ENCODE results near the gene PREB. TPM values are rescaled to one million over a fixed set of nuclear protein-coding genes. Genes with fewer than 3 reads are reported as not detected.
A peak's percentile ranks its signal among the peaks of the same experiment; 100 is the strongest.

PREB gene
- total and polyA plus RNA-seq, 2 of the 13 experiments (the other 11 are each of a cell fraction or from before 2014, with no cell fraction given): 112 to 192 TPM

DNA sequence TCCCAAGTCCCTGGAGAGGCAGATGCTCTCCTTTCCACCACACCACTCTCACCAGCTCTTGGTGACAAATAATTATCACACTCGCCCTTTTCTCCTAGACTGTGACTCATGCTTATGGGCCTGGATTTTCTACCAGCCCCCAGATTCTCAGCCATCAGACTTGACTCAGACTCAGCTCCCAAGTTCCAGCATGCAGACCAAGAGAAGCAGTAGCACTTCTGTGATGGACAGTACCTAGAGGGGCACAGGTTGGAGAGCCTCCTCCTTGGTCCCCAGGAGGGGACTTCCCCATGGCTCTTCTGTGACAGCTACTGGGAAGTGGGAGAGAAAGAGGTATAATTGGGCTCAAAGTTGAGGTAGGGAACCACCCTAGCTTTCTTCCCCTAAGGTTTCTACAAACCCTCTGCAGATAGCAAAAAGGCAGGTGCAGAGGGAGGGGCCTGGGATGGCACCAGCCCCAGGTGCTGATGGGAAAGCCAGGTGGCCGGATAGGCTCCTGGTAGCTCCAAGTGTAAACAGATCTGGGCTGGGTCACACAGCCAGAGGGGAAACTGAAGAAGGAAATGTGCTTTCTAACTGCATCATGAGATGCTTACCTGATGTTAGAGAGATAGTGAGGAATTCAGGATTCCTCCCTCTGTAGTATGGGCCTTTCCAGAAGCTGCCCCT lies 18.5 kb upstream of the PREB start:
- Histone ChIP-seq H3K4me3 (replicated peaks in 1 of 3; ENCODE audit: insufficient read depth in 1 of 3, low read depth in 2 of 3, low read length in 3 of 3) (no peak overlapping the region), H4K20me1 (ENCODE audit: insufficient read depth, low read length) (no peaks in the 10 kb centered on the region), H3K4me2 (ENCODE audit: low read depth, low read length) (no peak overlapping the region), H3K4me1 (ENCODE audit: insufficient read depth, low read length) (peaks cover 69% of the 10 kb centered on the region), H3K27me3 (ENCODE audit: control insufficient read depth in 1 of 2, insufficient read depth in 2 of 2, low read length in 2 of 2) (peaks cover 0 to 2% of the 10 kb centered on the region in 2 experiments; a peak in 2 of 5 replicates), H3K9ac (ENCODE audit: insufficient read depth, low read depth, low read length) (no peak overlapping the region), H3K36me3 (replicated peaks in 1 of 2; ENCODE audit: control insufficient read depth in 1 of 2, insufficient read depth in 2 of 2, low read length in 2 of 2) (no peaks in the 10 kb centered on the region), H3K9me3 (ENCODE audit: low read length) (no peaks in the 10 kb centered on the region), H3K27ac (ENCODE audit: extremely low read length, insufficient read depth, low read length) (no peak overlapping the region), H2AFZ (ENCODE audit: low read length) (no peak overlapping the region), H3K79me2 (ENCODE audit: insufficient read depth, low read length) (no peaks in the 10 kb centered on the region)
- intact Hi-C loops (cut with micrococcal nuclease; ENCODE audit: unreplicated experiment) (loop anchor here (1.0 to 2.0 kb wide), 2 partner anchors 18 to 38 kb away; no protein-coding TSS in a partner anchor), in situ Hi-C loops (cut with HindIII; ENCODE audit: extremely low pct_ligation_motif_present, low pct_unique_long_range_greater_than_20kb) (loop anchor here (5.0 kb wide), 1 partner anchor 34 kb away; no protein-coding TSS in a partner anchor)
- ATAC-seq (no peak), DNase-seq (ENCODE audit: low spot score) (no peak), FAIRE-seq (no peak)
- no TSS peak for BruUV-seq (replicated peaks)
- POLR2A ChIA-PET: interaction anchor here (1.1 kb wide), 1 partner anchor 38 kb away, joined by 9 read pairs; no protein-coding TSS in a partner anchor
- TF ChIP-seq ONECUT2 (CRISPR knock-in tag; IDR thresholded peaks at IDR 0.05) (no peak), MED1 (CRISPR knock-in tag; IDR thresholded peaks at IDR 0.05) (0 out of 2 replicates have a peak, but pooled peaks have one; percentile 10)
- CTCF ChIA-PET (ENCODE audit: low intra/inter-chr PET ratio, low total read pairs): interaction anchor here (2.5 kb wide), 1 partner anchor 39 kb away, joined by 22 read pairs; no protein-coding TSS in a partner anchor
- WGBS (ENCODE audit: low lambda C conversion rate): 78% methylated on average over 2 of the region's 2 CpGs

DNA sequence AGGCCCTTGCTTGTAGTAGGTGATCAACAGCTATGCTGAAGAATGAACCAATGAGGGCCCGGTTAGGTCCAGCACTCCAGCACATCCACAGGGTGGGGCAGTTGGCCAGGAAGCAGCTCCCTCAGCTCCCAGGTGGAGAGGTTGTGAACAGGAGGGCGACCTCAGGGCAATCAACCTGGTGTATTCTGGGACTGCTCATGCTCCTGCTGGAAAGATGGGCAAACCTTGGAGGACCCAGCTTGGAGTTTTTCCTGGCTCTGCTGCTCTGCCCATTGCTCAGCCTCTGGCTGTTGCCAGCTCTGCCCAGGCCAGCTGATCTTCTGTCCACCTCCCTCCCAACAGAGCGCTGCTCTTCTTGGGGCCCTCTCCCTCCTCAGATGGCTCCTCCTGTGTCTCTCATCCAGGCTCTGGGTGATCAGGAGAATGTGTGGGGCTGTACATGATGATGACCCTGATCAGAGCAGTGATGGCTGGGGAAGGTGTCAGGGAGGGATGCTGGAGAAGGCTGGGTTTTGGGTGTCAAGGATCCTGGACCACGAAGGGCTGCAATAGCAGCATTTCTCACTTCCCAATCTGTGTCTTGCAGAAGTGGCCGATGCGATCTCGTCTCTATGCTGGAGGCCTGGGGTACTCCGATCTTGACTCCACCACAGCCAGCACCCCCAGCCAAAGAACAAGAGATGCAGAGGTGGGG lies 17.8 kb upstream of the PREB start:
- DNase-seq (ENCODE audit: low spot score) (peak; percentile 74), FAIRE-seq (peak; percentile 87), ATAC-seq (peak; percentile 92)
- ChIA-PET POLR2A (interaction anchor here (0.6 to 1.6 kb wide), 8 partner anchors 18 to 78 kb away, joined by 3 to 13 read pairs (median 4); partner anchors contain the start of genes ATRAID, PREB and SLC5A6), CTCF (ENCODE audit: low intra/inter-chr PET ratio, low total read pairs) (interaction anchor here (2.5 kb wide), 1 partner anchor 39 kb away, joined by 22 read pairs; no protein-coding TSS in a partner anchor)
- in situ Hi-C loops (cut with HindIII; ENCODE audit: extremely low pct_ligation_motif_present, low pct_unique_long_range_greater_than_20kb): loop anchor here (5.0 kb wide), 1 partner anchor 35 kb away; no protein-coding TSS in a partner anchor
- intact Hi-C loops (cut with micrococcal nuclease; ENCODE audit: unreplicated experiment): loop anchor here (1.0 to 2.0 kb wide), 2 partner anchors 19 to 39 kb away; no protein-coding TSS in a partner anchor
- no peaks in the 10 kb centered on the region for H3K79me2 ChIP-seq (ENCODE audit: insufficient read depth, low read length)
- H3K9ac ChIP-seq (ENCODE audit: insufficient read depth, low read depth, low read length): no peak overlapping the region
- peaks cover 0 to 2% of the 10 kb centered on the region in 2 experiments; a peak in 2 of 5 replicates for H3K27me3 ChIP-seq (ENCODE audit: control insufficient read depth in 1 of 2, insufficient read depth in 2 of 2, low read length in 2 of 2)
- H3K4me2 ChIP-seq (ENCODE audit: low read depth, low read length): no peak overlapping the region; the same call in 1 of the 2 replicates
- no TSS peak for BruUV-seq (replicated peaks)
- no peak overlapping the region for H3K27ac ChIP-seq (ENCODE audit: extremely low read length, insufficient read depth, low read length)
- H2AFZ ChIP-seq (ENCODE audit: low read length): no peak overlapping the region
- WGBS (ENCODE audit: low lambda C conversion rate): 58% methylated on average over 5 of the region's 8 CpGs
- no peak overlapping the region for H3K4me3 ChIP-seq (replicated peaks in 1 of 3; ENCODE audit: insufficient read depth in 1 of 3, low read depth in 2 of 3, low read length in 3 of 3)
- no peaks in the 10 kb centered on the region for H3K36me3 ChIP-seq (replicated peaks in 1 of 2; ENCODE audit: control insufficient read depth in 1 of 2, insufficient read depth in 2 of 2, low read length in 2 of 2)
- no peaks in the 10 kb centered on the region for H3K9me3 ChIP-seq (ENCODE audit: low read length)
- no peaks in the 10 kb centered on the region for H4K20me1 ChIP-seq (ENCODE audit: insufficient read depth, low read length)
- H3K4me1 ChIP-seq (ENCODE audit: insufficient read depth, low read length): peaks cover 72% of the 10 kb centered on the region
- TF ChIP-seq BCL3 (CRISPR knock-in tag; IDR thresholded peaks at IDR 0.05) (no peak), NKX3-1 (CRISPR knock-in tag; IDR thresholded peaks at IDR 0.05) (no peak), CC2D1A (CRISPR knock-in tag; IDR thresholded peaks at IDR 0.05) (no peak), SATB2 (CRISPR knock-in tag; IDR thresholded peaks at IDR 0.05) (no peak), ZNF124 (CRISPR knock-in tag; IDR thresholded peaks at IDR 0.05) (no peak), ELF3 (CRISPR knock-in tag; IDR thresholded peaks at IDR 0.05) (peak; percentile 54)
- TF ChIP-seq, protein P1, sequence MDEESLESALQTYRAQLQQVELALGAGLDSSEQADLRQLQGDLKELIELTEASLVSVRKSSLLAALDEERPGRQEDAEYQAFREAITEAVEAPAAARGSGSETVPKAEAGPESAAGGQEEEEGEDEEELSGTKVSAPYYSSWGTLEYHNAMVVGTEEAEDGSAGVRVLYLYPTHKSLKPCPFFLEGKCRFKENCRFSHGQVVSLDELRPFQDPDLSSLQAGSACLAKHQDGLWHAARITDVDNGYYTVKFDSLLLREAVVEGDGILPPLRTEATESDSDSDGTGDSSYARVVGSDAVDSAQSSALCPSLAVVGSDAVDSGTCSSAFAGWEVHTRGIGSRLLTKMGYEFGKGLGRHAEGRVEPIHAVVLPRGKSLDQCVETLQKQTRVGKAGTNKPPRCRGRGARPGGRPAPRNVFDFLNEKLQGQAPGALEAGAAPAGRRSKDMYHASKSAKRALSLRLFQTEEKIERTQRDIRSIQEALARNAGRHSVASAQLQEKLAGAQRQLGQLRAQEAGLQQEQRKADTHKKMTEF (CRISPR knock-in tag; IDR thresholded peaks at IDR 0.05): no peak
- TF ChIP-seq, protein P2, sequence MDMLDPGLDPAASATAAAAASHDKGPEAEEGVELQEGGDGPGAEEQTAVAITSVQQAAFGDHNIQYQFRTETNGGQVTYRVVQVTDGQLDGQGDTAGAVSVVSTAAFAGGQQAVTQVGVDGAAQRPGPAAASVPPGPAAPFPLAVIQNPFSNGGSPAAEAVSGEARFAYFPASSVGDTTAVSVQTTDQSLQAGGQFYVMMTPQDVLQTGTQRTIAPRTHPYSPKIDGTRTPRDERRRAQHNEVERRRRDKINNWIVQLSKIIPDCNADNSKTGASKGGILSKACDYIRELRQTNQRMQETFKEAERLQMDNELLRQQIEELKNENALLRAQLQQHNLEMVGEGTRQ (IDR thresholded peaks at IDR 0.05; ENCODE audit: low read depth, low read length): no peak
- TF ChIP-seq, protein P2 (CRISPR knock-in tag; IDR thresholded peaks at IDR 0.05; ENCODE audit: borderline replicate concordance): no peak

All from HepG2 (cell line).